GM19438 (cell line): Measurements from ENCODE around the gene USP49.
"Not testable (repeated sequence)": the region's sequence is repeated elsewhere in the genome, so short reads cannot be mapped to it uniquely, and the experiment has no call there.

ENCODE experiments used
- ATAC-seq: cut with Tn5 transposase; IDR thresholded peaks from one replicate; pipeline ENCODE4 v1.9.1; 2021; ENCODE audit warnings: low read depth; ENCODE audit not compliant: unreplicated experiment

Gene USP49

GRCh38 chr6:41895300-41896233 is at the start of gene USP49:
Gene USP49, minus strand, starts transcription at chr6:41895375. Its CDS starts 88,392 bp downstream, at chr6:41806983.
- ATAC-seq = peak; percentile 79

- ATAC-seq = no peak
Measured at GRCh38 chr6:41943456-41943855, 48.3 kb upstream of the USP49 start.

GRCh38 chr6:41942882-41943281 is 47.7 kb upstream of the USP49 start:
- not testable (repeated sequence) for ATAC-seq

GRCh38 chr6:41942067-41942851 is 47.1 kb upstream of the USP49 start:
- ATAC-seq = no peak

GRCh38 chr6:41941280-41942066 is 46.3 kb upstream of the USP49 start, which contains the start of gene CCND3:
Gene CCND3, minus strand, starts transcription at chr6:41941808. Its CDS starts 159 bp downstream, at chr6:41941649.
- ATAC-seq = peak; percentile 83

GRCh38 chr6:41940759-41941279 is 45.6 kb upstream of the USP49 start:
- ATAC-seq = no peak

GRCh38 chr6:41939848-41940758 is 44.9 kb upstream of the USP49 start:
- ATAC-seq = no peak

GRCh38 chr6:41939176-41939847 is 44.1 kb upstream of the USP49 start:
- no peak for ATAC-seq

GRCh38 chr6:41938590-41939175 is 43.5 kb upstream of the USP49 start:
- ATAC-seq = no peak

GRCh38 chr6:41937861-41938574 is 42.8 kb upstream of the USP49 start:
- no peak for ATAC-seq

- ATAC-seq = no peak
Measured at GRCh38 chr6:41937472-41937860, 42.3 kb upstream of the USP49 start.

- peak; percentile 48 for ATAC-seq
Measured at GRCh38 chr6:41936073-41936837, 41.1 kb upstream of the USP49 start.

GRCh38 chr6:41935685-41936072 is 40.5 kb upstream of the USP49 start:
- ATAC-seq = no peak

- ATAC-seq = no peak
Measured at GRCh38 chr6:41935193-41935574, 40.0 kb upstream of the USP49 start.

- no peak for ATAC-seq
Measured at GRCh38 chr6:41934278-41935192, 39.4 kb upstream of the USP49 start.

- ATAC-seq = no peak
Measured at GRCh38 chr6:41932378-41932777, 37.2 kb upstream of the USP49 start.
